Measurements from ENCODE around the gene NR1D2.

DNA sequence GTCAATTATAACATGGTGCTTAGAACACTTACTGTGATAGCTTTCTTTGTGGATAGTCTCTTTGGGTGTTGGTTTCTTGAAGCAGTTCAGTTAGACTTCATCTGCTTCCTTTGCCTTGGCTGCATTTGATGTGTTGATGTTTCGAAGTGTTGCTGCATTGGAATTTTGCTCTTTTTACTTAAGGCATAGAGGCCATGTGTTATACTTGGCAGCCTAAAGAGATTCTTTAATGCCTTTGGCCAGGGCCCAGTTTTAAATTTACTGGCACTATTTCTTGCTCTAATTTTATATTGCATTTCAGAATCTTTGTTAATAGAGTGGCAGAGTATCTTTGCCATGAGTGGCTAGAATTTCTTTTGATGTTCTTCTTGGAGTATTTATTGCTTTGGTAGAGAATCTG lies 21.2 kb downstream of the NR1D2 start:
- TF ChIP-seq, protein P1, sequence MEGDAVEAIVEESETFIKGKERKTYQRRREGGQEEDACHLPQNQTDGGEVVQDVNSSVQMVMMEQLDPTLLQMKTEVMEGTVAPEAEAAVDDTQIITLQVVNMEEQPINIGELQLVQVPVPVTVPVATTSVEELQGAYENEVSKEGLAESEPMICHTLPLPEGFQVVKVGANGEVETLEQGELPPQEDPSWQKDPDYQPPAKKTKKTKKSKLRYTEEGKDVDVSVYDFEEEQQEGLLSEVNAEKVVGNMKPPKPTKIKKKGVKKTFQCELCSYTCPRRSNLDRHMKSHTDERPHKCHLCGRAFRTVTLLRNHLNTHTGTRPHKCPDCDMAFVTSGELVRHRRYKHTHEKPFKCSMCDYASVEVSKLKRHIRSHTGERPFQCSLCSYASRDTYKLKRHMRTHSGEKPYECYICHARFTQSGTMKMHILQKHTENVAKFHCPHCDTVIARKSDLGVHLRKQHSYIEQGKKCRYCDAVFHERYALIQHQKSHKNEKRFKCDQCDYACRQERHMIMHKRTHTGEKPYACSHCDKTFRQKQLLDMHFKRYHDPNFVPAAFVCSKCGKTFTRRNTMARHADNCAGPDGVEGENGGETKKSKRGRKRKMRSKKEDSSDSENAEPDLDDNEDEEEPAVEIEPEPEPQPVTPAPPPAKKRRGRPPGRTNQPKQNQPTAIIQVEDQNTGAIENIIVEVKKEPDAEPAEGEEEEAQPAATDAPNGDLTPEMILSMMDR (IDR thresholded peaks at IDR 0.05): no peak
- TF ChIP-seq POLR2AphosphoS5 (IDR thresholded peaks at IDR 0.05; ENCODE audit: low read depth, low read length): no peak
